Epithelial cell of proximal tubule (primary cell): Measurements from ENCODE around the gene STRN3. TPM values are rescaled to one million over a fixed set of nuclear protein-coding genes. Genes with fewer than 3 reads are reported as not detected.

Source experiments
- DNase-seq: peaks from one replicate; pipeline ENCODE4 v3.0.0-alpha.2; 2011; ENCODE audit warnings: low read depth
- H3K4me3 ChIP-seq: 2 replicates; pipeline ENCODE4 v1.5.1; 2011; ENCODE audit warnings: low read depth, mild to moderate bottlenecking, low read length
- CTCF ChIP-seq: conservative IDR thresholded peaks from 2 replicates; pipeline ENCODE4 v1.5.1; 2012; ENCODE audit warnings: low read depth, mild to moderate bottlenecking, low read length
- total RNA-seq: library from RNA; depleted of rRNA; stranded (reverse); fragments of >200 nt; gene quantifications from 2 replicates; pipeline ENCODE4 v1.2.3, GENCODE V29; 2015

STRN3 gene
- total RNA-seq, 1 donor from 2014 or later, result 26.0 TPM

GRCh38 chr14:30873308-30874119 is 152.7 kb downstream of the STRN3 start:
- peak overlapping the region; percentile 55 for H3K4me3 ChIP-seq
- no peak for TF ChIP-seq CTCF
- no peak for DNase-seq

GRCh38 chr14:30872602-30873001 is 153.6 kb downstream of the STRN3 start:
- no peak overlapping the region for H3K4me3 ChIP-seq
- TF ChIP-seq CTCF, result no peak
- DNase-seq, result no peak

GRCh38 chr14:30869551-30870155 is 156.5 kb downstream of the STRN3 start:
- no peak for DNase-seq
- H3K4me3 ChIP-seq, result no peak overlapping the region
- no peak for TF ChIP-seq CTCF

GRCh38 chr14:30868736-30869135 is 157.4 kb downstream of the STRN3 start:
- no peak for DNase-seq
- H3K4me3 ChIP-seq, result no peak overlapping the region
- TF ChIP-seq CTCF, result no peak

- H3K4me3 ChIP-seq, result no peak overlapping the region
- no peak for DNase-seq
- no peak for TF ChIP-seq CTCF
Measured at GRCh38 chr14:30864934-30865333, 161.2 kb downstream of the STRN3 start.

- no peak overlapping the region for H3K4me3 ChIP-seq
- no peak for DNase-seq
- TF ChIP-seq CTCF, result no peak
Measured at GRCh38 chr14:30861200-30861599, 165.0 kb downstream of the STRN3 start.
